WI38 (cell line): ENCODE data around the gene ANKDD1A.

Experiments
- H3K4me3 ChIP-seq: 2 replicates; pipeline ENCODE4 v1.5.1; 2011; ENCODE audit warnings: low read depth, mild to moderate bottlenecking, control low read depth, low read length
- CTCF ChIP-seq: IDR thresholded peaks from 2 replicates; pipeline ENCODE4 v1.5.1; 2012; ENCODE audit warnings: low read depth, mild to moderate bottlenecking, control low read depth, low read length

ANKDD1A gene

DNA sequence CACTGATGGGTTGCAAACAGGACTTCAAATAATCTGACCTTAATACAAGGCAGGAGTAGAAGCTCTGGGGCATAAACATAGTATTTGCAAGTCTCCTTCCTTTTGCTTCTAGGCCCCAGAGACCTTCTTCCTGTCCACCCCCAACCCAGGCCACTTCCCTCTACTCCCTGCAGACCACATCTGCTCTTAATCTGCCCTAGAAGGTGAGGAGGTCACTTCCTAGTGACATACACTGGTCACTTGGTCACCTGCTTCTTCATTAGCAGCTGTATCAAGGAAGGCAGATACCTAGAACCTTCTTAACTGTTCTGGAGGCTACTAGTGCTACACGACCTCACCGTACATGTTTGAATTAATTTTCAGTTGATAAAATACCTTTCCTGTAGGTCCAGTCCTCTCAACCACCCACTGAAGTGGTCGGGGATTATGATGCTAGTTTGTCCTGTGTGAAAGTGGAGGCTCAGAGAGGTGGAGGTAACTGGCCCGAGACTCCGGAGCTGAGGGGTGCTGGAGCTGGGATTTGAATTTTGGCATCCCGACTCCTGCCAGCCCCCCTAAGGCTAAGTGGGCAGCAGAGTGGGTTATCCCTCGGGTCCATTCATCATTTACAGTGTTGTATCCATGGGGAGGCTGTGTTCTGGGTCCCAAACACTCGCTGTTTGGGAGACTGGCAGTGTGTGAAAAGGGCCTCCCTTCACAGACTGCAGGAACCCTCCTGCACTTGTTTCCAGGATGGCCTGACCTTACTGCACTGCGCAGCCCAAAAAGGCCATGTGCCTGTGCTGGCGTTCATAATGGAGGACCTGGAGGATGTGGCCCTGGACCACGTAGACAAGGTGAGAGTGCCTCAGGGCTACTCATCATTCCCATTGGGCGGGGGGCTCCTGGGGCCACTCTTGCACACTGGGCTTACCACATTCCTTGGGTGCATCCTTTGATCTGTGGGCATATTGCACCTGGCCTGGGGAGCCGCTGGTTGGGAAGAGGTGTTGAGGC, 13.9 kb downstream of the ANKDD1A start:
- TF ChIP-seq CTCF: no peak

DNA sequence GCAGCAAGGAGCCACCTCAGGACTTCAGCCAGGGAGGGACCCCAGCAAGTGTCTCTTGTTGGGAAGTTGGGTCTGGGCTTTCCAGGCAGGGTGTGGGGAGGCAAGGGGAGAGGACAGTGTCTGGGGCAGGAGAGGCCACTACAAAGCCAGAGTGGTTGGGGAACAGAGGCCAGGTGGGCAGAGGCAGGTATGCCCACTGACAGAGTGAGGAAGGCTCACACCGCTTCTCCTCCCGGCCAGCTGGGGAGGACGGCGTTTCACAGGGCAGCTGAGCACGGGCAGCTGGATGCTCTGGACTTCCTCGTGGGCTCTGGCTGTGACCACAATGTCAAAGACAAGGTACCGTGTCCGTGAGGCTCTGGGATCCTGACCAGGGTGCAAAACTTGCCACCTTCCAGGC, 15.0 kb downstream of the ANKDD1A start:
- H3K4me3 ChIP-seq: no peak overlapping the region
- no peak for TF ChIP-seq CTCF

More for the DNA sequence above, 13.9 kb downstream of the ANKDD1A start:
- H3K4me3 ChIP-seq: no peak overlapping the region

GRCh38 chr15:64928626-64929220, 17.0 kb downstream of the ANKDD1A start:
- no peak overlapping the region for H3K4me3 ChIP-seq
- no peak for TF ChIP-seq CTCF

GRCh38 chr15:64930019-64930652, 18.4 kb downstream of the ANKDD1A start:
- TF ChIP-seq CTCF: no peak
- H3K4me3 ChIP-seq: no peak overlapping the region

DNA sequence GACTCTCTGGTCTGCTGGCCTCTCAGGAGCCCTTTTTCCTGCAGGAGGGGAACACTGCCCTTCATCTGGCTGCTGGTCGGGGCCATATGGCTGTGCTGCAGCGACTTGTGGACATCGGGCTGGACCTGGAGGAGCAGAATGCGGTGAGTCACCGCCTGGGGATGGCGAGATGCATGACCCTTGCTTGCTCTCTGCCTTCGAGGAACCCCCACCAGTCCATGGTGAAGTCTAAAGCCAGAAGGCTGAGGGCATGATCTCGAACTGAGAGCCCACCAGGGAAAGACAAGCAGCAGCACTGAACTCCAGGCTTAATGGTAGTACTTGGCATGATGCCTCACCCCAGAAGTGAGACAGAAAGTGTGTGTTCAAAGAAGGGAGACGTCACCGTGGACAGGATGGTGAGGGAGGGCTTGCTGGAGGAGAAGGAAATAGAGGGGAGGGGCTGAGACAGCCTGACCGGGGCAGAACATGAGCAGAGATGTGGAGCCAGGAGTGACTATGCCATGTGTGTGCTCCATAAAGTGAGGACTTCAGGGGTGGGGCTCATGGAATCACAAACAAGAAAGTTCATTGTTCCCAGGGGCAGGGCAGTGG, 19.2 kb downstream of the ANKDD1A start:
- H3K4me3 ChIP-seq: no peak overlapping the region
- TF ChIP-seq CTCF: no peak

- TF ChIP-seq CTCF: no peak
- H3K4me3 ChIP-seq: no peak overlapping the region
Observed at GRCh38 chr15:64931381-64931780, 19.7 kb downstream of the ANKDD1A start.
